GM12892 (cell line): ENCODE measurements around the gene NANOS3.

Experiments
- DNase-seq: peaks from one replicate; pipeline ENCODE4 v3.0.0; 2011; ENCODE audit not compliant: insufficient read length
- FAIRE-seq: peaks from 2 replicates; lab custom pipeline; 2011; peaks lifted over from hg19 to GRCh38; lab: Jason Lieb, UNC
- POLR2A ChIP-seq: IDR thresholded peaks from 2 replicates; pipeline ENCODE4 v1.6.1; 2011; ENCODE audit warnings: low read depth, low read length, control low read depth
- POLR2AphosphoS5 ChIP-seq: IDR thresholded peaks from 2 replicates; pipeline ENCODE4 v1.6.1; 2011; ENCODE audit warnings: low read depth, low read length, control low read depth
- TAF1 ChIP-seq: IDR thresholded peaks from 2 replicates; pipeline ENCODE4 v1.6.1; 2011; ENCODE audit warnings: low read depth, mild to moderate bottlenecking, control low read depth, low read length, borderline replicate concordance

The NANOS3 gene

DNA sequence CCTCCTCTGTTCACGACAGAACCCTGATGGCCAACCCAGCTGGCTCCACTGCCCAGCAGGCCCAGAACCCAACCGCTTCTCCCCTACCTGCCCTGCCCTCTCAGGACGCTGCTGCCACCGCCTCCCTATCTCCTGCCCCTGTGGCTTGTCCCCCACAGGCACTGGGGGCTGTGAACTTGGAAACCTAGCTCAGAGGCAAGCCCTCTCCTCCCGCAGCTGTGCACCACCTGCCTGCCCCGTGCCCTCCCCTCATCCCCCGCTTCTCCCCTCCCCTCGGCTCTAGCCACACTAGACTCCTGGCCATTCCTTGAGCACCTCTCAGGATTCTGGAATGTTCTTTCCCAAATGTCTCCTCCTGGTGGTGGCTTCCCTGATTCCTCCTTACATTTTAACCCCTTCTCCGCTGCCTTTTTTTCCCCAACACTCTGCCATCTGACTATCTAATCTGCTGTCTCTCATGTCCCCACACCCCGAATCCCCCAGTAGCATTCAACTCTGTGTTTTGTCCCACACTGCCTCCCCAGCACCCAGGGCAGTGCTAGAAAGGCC lies 6.7 kb downstream of the NANOS3 start:
- no peak for FAIRE-seq
- no peak for TF ChIP-seq TAF1
- no peak for TF ChIP-seq POLR2AphosphoS5
- TF ChIP-seq POLR2A = no peak
- DNase-seq = no peak

DNA sequence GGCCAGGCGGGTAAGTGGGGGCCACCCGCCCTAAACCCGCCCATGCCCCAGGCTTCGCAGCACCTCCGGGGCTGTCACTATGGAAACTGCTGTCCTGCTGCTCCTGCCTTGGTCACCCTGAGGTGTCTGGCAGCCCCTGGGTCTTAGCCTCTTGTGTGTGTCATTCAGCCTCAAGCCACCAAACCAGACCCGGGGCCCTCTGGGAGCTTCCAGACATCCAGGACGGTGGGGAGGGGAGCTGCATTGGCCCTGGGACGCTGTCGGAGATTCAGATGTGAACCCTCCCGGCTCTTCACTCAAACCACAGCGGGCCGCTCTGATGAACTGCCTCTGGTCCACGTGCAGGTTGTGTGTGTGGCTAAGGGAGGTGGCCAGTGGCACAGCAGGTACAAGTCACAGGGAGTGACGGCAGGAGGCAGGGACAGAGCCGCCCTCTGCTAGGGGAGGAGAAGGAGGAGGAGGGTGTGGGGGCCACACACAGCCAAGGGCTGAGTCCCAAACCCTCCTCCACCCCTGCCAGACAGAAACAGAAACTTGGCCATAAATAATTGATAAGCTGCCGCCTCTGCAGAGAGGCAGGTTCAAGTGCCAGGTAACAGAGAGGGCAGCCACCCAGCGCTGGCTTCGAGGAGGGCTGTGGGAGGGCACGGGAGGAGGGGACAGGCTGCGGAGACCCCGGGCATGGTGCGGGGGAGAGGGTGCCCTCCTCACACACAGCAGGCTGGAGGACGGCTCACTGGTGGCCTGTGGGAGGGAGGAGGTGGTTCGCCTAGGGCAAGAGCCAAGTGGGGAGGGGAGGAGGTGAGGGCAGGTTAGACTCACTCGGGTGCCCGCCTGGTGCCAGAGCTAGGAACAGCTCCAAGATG lies 8.0 kb downstream of the NANOS3 start:
- TF ChIP-seq POLR2A (no peak), POLR2AphosphoS5 (no peak)
- DNase-seq (no peak), FAIRE-seq (no peak)

DNA sequence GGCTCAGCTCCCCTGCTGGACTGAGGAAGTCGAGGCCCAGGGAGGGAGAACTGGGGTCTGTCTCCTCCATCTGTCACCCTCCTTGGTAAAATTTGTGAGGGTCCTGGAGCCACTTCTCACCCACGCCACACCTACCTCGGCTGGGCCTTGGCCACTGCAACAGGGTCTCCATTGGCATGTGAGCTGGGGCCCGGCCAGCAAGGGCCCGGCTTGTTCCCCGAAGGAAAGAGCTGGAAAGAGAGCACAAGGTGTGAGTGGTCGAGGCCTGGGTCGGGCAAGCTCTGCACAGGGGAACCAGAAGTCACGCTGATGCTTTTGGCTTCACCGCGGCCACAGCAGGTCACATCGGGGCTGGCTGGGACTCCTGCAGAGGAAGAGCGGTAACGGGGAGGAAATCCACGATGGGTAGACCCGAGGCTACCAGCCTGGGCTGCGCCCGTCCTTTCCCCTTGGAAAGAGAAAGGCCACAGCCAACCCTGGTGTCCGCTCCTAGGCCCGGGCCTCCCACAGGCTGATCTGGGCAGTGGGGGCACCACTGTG lies 9.0 kb downstream of the NANOS3 start:
- DNase-seq (no peak), FAIRE-seq (no peak)
- TF ChIP-seq POLR2A = no peak
- TF ChIP-seq POLR2AphosphoS5 = no peak
- no peak for TF ChIP-seq TAF1

DNA sequence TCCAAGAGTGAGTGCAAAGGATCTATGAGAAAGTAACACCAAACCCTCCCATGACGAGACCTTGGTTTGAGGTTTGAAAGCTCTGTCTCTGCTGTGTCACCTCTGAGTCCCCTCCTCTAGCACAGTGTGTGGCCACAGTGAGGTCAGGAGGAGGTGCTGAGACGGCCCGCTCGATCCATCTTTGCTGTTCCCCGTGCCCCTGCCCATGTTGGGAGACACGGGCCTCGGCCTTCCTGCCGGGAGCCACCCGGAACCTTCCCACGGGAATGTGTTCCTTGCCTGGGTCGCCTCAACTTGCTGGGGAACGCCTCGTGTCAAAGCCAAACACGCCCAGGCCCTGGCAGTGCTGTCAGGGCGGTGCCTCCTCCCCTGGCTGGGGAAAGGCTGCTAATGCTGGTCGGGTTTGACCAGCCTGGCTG lies 10.1 kb downstream of the NANOS3 start:
- no peak for DNase-seq
- no peak for FAIRE-seq
- no peak for TF ChIP-seq POLR2A
- TF ChIP-seq TAF1 = no peak

DNA sequence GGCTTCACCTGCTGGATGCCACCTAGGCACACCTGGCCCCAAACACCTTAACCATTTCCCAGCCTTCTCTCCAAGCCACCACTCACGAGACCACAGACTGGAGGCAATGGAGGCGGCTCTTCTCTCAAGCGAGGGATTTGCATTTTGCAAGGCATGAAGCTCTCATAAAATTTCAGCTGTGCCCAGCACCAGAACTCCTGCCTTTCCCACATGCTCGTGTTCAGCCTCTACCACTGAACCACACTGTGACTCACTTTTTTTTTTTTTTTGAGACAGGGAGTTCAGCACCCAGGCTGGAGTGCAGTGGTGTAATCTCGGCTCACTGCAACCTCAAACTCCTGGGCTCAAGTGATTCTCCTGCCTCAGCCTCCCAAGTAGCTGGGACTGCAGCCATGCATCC lies 10.6 kb downstream of the NANOS3 start:
- no peak for FAIRE-seq
- TF ChIP-seq TAF1 (no peak), POLR2AphosphoS5 (no peak), POLR2A (no peak)

DNA sequence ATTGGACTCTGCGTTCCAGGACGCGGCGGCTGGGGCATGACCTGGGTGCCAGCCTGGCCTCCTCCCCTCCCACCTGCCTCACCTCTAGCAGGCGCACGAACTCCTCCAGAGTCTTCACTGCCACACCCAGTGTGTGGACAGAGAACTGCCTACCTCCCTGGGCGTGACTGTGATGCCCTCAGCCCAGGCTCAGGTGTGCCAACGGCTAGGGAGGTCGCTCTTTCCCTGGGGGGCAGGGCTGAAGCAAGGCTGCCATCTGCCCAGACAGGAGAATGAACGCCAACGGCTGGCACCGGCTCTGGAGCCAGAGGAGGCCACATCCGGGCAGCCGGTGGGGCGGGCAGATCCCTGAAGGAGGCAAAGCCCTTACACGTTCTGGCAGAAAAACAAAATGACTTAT lies 11.3 kb downstream of the NANOS3 start:
- no peak for FAIRE-seq
- DNase-seq = no peak
- TF ChIP-seq POLR2A (no peak), POLR2AphosphoS5 (no peak), TAF1 (no peak)

More for the DNA sequence above, 10.6 kb downstream of the NANOS3 start:
- DNase-seq = no peak

DNA sequence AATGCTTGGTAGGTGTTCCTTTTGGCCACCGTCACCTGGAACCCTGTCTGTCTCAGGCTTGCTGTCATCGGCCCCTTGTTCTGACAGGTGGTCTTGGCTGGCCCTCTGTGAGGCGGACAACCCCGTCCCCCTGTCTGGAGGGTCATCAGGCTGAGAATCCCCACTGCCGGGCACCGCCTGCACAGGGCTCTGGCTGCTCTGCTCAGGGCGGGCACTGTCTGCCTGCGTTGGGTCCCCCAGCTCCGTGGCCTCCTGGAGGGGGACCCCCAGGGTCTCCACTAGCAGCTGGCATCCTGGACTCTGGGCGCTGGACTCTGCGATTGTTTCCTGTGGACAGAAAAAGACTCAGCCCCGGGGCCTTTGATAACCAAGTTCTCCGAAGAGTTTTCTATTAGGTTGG lies 13.2 kb downstream of the NANOS3 start:
- FAIRE-seq (no peak), DNase-seq (no peak)
- TF ChIP-seq POLR2AphosphoS5 = no peak
- TF ChIP-seq POLR2A = no peak
- no peak for TF ChIP-seq TAF1

DNA sequence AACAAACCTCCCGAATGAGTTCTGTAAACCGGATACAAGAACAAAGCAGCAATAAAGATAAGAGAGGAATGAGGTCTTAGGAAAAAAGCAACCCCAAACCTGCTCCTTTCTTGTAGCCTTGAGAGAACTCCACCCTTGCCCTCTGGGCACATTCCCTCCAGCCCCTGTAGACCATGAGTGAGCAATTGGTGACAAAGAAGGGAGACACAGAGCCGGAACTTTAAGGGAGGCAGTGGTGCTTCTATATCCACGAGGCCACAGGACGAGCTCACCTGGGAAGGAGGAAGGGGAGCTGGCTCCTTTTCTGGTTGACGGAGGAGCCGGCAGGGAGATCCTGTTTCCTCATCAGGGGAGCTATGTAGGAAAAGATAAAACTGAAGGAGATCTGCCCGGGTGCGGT lies 15.9 kb downstream of the NANOS3 start:
- FAIRE-seq (no peak), DNase-seq (no peak)
- TF ChIP-seq POLR2A (no peak), TAF1 (no peak), POLR2AphosphoS5 (no peak)

DNA sequence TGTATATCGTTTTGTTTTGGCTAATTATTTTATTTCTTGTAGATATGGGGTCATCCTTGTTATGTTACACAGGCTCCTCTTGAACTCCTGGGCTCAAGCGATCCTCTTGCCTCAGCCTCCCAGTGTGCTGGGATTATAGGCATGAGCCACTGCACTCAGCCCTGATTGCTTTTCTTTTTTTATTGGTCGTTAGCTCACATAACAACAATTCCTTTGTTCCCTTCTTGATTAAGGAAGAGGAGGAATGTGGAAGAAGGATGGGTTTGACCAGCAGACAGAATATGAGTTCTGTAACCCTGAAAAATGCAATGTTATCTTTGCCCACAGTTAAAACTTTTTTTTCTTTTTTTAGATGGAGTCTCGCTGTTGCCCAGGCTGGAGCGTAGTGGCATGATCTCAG lies 17.6 kb downstream of the NANOS3 start:
- no peak for DNase-seq
- TF ChIP-seq TAF1 (no peak), POLR2AphosphoS5 (no peak), POLR2A (no peak)
- FAIRE-seq = no peak

DNA sequence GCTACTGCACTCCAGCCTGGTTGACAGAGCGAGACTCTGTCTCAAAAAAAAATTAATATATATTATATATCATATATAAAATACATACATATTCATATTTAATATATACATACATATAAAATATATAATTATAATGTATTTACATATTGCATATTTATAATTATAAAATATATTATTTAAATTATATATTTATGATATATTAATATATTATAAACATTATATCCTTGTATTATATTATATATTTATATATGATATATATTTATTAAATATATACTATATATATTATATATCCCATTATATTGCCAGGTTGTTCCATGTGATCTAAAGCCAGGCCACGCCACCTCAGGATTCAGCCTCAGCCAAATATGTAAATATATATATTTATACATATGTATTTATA lies 19.3 kb downstream of the NANOS3 start:
- DNase-seq = no peak
- FAIRE-seq = no peak

DNA sequence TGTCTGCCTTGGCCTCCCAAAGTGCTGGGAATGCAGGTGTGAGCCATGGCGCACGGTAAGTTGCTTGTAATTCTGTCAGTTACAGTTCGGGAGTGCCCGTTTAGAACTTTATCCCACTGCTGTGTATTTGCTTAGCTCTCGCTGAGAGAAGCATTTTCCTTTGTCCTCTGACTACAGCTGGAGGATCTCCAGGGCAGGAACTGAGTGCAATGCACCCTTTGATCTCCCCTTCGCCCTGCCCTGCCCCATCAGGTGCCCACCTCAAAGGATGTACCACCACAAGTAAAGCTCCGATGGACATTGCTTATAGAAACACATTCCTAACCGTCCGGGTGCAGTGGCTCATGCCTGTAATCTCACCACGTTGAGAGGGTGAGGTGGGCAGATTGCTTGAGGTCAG lies 22.5 kb downstream of the NANOS3 start:
- FAIRE-seq (no peak), DNase-seq (no peak)
- no peak for TF ChIP-seq POLR2AphosphoS5
- TF ChIP-seq TAF1 = no peak
- no peak for TF ChIP-seq POLR2A

More for the DNA sequence above, 19.3 kb downstream of the NANOS3 start:
- TF ChIP-seq TAF1 = no peak
- TF ChIP-seq POLR2A = no peak
- TF ChIP-seq POLR2AphosphoS5 = no peak
